ENCODE measurements around the gene DTX1.

DTX1 gene

GRCh38 chr12:113142173-113142885 is 85.8 kb downstream of the DTX1 start:
- Histone ChIP-seq H3K9me3 (ENCODE audit: low read depth, low read length) (no peaks in the 10 kb centered on the region), H3K4me3 (no peak overlapping the region), H3K36me3 (ENCODE audit: insufficient read depth, low read length) (no peaks in the 10 kb centered on the region), H3K27ac (no peak overlapping the region), H3K9ac (ENCODE audit: insufficient read length) (no peak overlapping the region)
- TF ChIP-seq EZH2 (IDR thresholded peaks at IDR 0.05) (no peak), FOXP2 (optimal IDR thresholded peaks at IDR 0.05; ENCODE audit: control extremely low read depth, extremely low read length, insufficient read depth) (no peak), POLR2AphosphoS5 (IDR thresholded peaks at IDR 0.05; ENCODE audit: borderline replicate concordance, low read depth, low read length) (no peak)
- DNase-seq (ENCODE audit: low read depth, low spot score), result no peak

- H3K27ac ChIP-seq, result no peak overlapping the region
- no peaks in the 10 kb centered on the region for H3K36me3 ChIP-seq (ENCODE audit: insufficient read depth, low read length)
- TF ChIP-seq EZH2 (IDR thresholded peaks at IDR 0.05) (no peak), FOXP2 (optimal IDR thresholded peaks at IDR 0.05; ENCODE audit: control extremely low read depth, extremely low read length, insufficient read depth) (no peak), POLR2AphosphoS5 (IDR thresholded peaks at IDR 0.05; ENCODE audit: borderline replicate concordance, low read depth, low read length) (no peak)
- H3K9ac ChIP-seq (ENCODE audit: insufficient read length), result no peak overlapping the region
- no peaks in the 10 kb centered on the region for H3K9me3 ChIP-seq (ENCODE audit: low read depth, low read length)
- H3K4me3 ChIP-seq, result no peak overlapping the region
- no peak for DNase-seq (ENCODE audit: low read depth, low spot score)
Measured at GRCh38 chr12:113142886-113143332, 86.4 kb downstream of the DTX1 start.

- no peak for DNase-seq (ENCODE audit: low read depth, low spot score)
- Histone ChIP-seq H3K4me3 (no peak overlapping the region), H3K36me3 (ENCODE audit: insufficient read depth, low read length) (no peaks in the 10 kb centered on the region), H3K9ac (ENCODE audit: insufficient read length) (no peak overlapping the region), H3K9me3 (ENCODE audit: low read depth, low read length) (no peaks in the 10 kb centered on the region), H3K27ac (no peak overlapping the region)
- TF ChIP-seq POLR2AphosphoS5 (IDR thresholded peaks at IDR 0.05; ENCODE audit: borderline replicate concordance, low read depth, low read length) (no peak), EZH2 (IDR thresholded peaks at IDR 0.05) (no peak), FOXP2 (optimal IDR thresholded peaks at IDR 0.05; ENCODE audit: control extremely low read depth, extremely low read length, insufficient read depth) (no peak)
Measured at GRCh38 chr12:113143959-113144358, 87.4 kb downstream of the DTX1 start.

- no peak overlapping the region for H3K27ac ChIP-seq
- H3K9me3 ChIP-seq (ENCODE audit: low read depth, low read length), result no peaks in the 10 kb centered on the region
- H3K4me3 ChIP-seq, result no peak overlapping the region
- H3K36me3 ChIP-seq (ENCODE audit: insufficient read depth, low read length), result no peaks in the 10 kb centered on the region
- TF ChIP-seq POLR2AphosphoS5 (IDR thresholded peaks at IDR 0.05; ENCODE audit: borderline replicate concordance, low read depth, low read length) (no peak), FOXP2 (optimal IDR thresholded peaks at IDR 0.05; ENCODE audit: control extremely low read depth, extremely low read length, insufficient read depth) (no peak), EZH2 (IDR thresholded peaks at IDR 0.05) (no peak)
- H3K9ac ChIP-seq (ENCODE audit: insufficient read length), result no peak overlapping the region
- no peak for DNase-seq (ENCODE audit: low read depth, low spot score)
Measured at GRCh38 chr12:113144806-113145205, 88.3 kb downstream of the DTX1 start.

GRCh38 chr12:113145720-113146551 is 89.4 kb downstream of the DTX1 start:
- no peak for DNase-seq (ENCODE audit: low read depth, low spot score)
- H3K27ac ChIP-seq, result no peak overlapping the region
- H3K9ac ChIP-seq (ENCODE audit: insufficient read length), result no peak overlapping the region
- no peaks in the 10 kb centered on the region for H3K36me3 ChIP-seq (ENCODE audit: insufficient read depth, low read length)
- TF ChIP-seq FOXP2 (optimal IDR thresholded peaks at IDR 0.05; ENCODE audit: control extremely low read depth, extremely low read length, insufficient read depth) (no peak), POLR2AphosphoS5 (IDR thresholded peaks at IDR 0.05; ENCODE audit: borderline replicate concordance, low read depth, low read length) (no peak), EZH2 (IDR thresholded peaks at IDR 0.05) (no peak)
- H3K9me3 ChIP-seq (ENCODE audit: low read depth, low read length), result no peaks in the 10 kb centered on the region
- H3K4me3 ChIP-seq, result no peak overlapping the region

- Histone ChIP-seq H3K9ac (ENCODE audit: insufficient read length) (no peak overlapping the region), H3K27ac (no peak overlapping the region)
- TF ChIP-seq FOXP2 (optimal IDR thresholded peaks at IDR 0.05; ENCODE audit: control extremely low read depth, extremely low read length, insufficient read depth) (no peak), POLR2AphosphoS5 (IDR thresholded peaks at IDR 0.05; ENCODE audit: borderline replicate concordance, low read depth, low read length) (no peak), EZH2 (IDR thresholded peaks at IDR 0.05) (no peak)
Measured at GRCh38 chr12:113146999-113147398, 90.5 kb downstream of the DTX1 start.

More at GRCh38 chr12:113146999-113147398, 90.5 kb downstream of the DTX1 start:
- no peak overlapping the region for H3K4me3 ChIP-seq
- no peaks in the 10 kb centered on the region for H3K36me3 ChIP-seq (ENCODE audit: insufficient read depth, low read length)
- H3K9me3 ChIP-seq (ENCODE audit: low read depth, low read length), result no peaks in the 10 kb centered on the region
- DNase-seq (ENCODE audit: low read depth, low spot score), result no peak
